ENCODE measurements around the gene CLUH.
"Not testable (repeated sequence)": the region's sequence is repeated elsewhere in the genome, so short reads cannot be mapped to it uniquely, and the experiment has no call there.

The CLUH gene

GRCh38 chr17:2701161-2701995 is 10.2 kb downstream of the CLUH start:
- no peak for DNase-seq

GRCh38 chr17:2700491-2701141 is 10.9 kb downstream of the CLUH start:
- DNase-seq = no peak

DNA sequence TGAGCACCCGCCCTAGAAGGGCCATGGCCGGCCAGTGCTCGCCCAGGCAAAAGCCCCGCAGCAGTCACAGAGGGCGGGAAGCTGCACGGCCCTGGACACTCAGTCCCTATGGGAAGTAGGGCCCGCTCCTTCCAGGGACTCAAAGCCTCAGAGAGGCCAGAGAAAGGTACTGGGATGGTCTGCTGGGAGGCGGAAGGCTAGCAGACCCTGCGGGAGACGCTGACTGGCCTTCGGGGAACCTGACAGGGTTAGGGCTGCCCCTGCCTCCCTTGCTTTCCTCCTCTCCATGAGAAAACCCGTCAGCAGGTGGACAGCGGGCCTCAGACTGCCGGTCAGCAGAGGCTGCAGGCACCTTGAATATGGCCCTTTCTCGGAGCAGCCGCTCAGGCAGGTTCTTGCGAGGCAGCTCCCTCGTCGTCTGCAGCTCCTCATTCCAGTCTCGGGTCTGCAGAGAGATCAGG is 11.5 kb downstream of the CLUH start:
- no peak for DNase-seq

DNA sequence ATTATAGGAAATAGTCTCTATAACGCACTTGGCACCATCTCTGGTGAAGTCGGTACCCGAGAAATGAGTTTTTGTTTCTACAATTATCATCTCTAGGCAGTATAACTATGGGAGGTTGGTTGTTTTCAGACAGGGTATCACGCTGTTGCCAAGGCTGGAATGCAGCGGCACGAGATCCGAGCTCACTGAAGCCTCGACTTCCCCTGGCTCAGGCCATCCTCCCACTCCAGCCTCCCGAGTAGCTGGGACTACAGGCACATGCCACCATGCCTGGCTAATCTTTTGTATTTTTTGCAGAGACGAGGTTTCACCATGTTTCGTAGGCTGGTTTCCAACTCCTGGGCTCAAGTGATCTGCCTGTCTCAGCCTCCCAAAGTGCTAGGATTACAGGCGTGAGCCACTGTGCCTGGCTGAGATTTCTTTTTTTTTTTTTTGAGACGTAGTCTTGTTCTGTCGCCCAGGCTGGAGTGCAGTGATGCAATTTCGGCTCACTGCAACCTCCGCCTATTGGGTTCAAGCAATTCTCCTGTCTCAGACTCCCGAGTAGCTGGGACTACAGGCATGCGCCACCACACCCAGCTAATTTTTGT is 12.3 kb downstream of the CLUH start:
- DNase-seq = not testable (repeated sequence)

DNA sequence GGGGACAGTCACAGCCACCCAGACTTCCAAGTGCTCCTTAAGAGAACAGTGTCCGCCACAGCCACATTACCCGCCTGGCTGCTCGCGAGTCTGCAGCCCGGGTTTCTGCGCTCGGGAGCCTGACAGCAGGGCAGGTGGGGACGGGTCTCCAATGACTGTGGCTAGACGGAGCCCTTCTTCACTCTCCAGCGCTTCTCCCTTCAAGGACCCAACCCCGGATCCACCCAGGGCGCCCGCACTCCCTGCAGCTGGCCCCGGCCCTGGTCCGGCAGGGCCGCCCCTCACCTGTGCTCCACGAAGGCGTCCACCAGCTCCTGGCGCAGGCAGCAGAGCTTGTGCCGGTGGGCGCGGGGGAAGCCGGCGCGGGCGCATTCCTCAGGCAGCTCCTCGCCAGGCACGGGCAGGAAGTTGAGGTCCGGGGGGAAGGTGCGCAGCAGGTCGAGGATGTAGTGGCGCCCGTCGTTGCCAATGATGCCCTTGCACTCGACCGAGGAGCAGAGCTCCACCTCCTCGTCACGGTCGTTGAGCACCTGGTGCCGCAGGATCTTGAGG is 13.9 kb downstream of the CLUH start:
- DNase-seq = no peak

- no peak for DNase-seq
Observed at GRCh38 chr17:2695961-2696760, 15.4 kb downstream of the CLUH start.

DNA sequence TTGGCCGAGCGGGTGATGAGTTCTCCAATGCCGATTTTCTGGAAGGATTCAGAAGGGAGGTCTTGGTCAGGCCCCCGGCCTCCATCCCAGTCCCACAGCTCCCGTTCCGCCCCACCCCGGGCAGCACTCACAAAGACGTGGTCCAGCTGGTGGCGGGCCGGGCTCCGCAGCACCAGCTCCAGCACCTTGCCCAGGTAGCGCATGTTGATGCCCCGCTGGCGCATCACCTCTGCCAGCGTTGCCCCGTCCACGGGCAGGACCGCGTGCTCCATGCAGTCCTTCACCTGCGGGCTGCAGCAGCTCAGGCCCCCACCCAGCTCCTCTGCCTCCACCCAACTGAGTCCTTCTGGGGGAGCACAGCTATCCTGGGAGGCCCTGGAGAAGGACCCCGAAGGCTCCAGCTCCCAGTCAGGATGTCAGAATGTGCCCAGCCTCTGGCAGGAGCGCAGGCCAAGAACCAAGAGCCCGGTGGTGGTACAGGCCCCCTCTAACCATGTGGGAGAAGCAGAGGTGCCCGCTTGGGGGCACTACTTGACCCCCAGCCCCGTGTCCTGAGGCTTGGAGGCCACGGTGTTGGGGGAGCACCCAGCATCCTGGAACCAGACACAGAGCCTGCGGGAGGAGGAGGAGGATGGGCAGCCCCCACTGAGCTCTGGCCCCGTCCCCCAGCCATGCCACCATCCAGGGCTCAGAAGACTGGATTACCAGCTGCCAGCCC is 16.2 kb downstream of the CLUH start:
- DNase-seq = no peak

- DNase-seq = no peak
Observed at GRCh38 chr17:2694381-2695242, 17.0 kb downstream of the CLUH start.

- DNase-seq = no peak
Observed at GRCh38 chr17:2693561-2694380, 17.8 kb downstream of the CLUH start.

DNA sequence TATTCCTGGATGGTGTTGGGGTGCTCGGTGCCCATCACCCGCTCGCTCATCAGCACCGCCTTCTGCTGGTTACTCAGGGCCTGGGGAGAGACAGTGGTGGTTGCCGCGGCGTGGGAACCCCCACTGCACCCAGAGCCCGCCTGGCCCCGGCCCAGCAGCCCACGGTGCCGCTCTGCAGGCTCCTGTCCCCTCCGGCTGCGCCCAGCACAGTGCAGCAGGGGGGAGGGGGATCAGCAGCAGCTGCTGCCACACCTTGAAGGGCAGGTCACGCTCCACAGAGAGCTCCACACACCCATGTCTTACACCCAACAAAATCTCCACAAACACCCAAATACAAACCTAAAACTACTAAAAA is 18.8 kb downstream of the CLUH start:
- no peak for DNase-seq

DNA sequence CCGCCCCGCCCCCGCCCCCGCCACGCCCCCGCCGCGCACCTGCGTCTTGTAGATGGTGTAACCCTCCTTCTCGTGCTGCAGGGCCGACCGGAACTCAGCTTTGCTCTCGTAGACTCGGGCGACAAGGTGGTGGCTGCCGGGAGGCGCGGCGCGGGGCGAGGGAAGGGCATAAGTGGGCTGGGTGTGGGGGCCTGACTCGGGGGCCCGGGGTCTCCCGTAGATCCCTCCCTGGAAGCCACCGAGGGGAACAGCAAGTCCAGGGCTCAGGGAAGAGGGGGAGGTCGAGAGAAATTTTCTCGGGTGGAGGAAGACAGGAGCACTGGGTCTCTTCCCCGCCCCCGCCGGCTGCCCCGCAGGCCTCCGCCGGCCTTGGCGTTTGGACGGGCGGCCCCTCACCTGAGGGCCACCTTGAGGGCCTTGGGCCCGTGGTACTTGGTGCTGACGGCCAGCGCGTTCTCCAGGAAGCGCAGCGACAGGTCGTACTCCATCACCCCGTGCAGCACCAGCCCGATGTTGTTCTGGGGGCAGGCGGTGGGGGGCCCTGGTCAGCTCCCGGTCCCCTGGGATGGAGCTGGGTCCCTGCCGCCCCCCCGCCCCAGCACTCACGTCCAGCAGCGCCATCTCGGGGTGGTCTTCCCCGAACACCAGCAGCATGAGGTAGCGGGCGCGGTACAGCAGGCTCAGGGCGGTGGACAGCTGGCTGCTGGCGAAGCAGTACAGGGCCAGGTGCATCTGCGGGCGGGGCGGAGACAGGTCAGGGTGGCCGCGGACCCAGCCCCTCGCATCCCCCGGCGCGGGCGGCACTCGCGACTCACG is 19.4 kb downstream of the CLUH start:
- no peak for DNase-seq

DNA sequence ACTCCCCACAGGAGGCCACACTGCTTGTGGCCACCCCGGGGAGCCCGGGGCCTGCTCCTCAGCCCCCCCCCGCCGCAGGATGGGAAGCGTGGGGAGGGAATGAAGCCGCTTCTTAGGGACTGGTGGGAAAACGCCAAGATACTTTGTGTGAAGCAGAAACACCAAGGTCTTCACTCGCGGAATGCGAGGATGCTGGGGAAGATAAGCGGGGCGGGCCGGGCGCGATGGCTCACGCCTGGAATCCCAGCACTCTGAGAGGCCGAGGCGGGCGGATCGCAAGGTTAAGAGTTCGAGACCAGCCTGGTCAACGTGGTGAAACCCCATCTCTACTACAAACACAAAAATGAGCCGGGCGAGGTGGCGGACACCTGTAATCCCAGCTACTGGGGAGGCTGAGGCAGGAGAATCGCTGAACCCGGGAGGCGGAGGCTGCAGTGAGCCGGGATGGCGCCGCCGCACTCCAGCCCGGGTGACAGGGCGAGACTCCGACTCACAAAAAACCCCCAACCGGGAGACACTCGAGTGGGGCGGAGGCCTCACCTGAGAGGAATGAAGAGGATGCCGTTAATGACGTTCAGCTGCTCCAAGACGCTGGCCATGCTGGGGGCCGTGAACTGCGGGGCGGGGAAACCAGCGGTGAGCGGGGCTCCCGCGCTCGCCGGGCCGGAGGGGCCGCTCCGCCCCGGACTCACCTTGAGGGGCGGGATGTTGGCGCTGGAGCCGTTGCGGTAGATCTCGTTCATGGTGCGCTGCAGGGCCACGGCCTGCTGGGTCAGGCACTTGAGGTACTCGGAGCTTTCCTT is 20.3 kb downstream of the CLUH start:
- no peak for DNase-seq

- no peak for DNase-seq
Observed at GRCh38 chr17:2690165-2691068, 21.1 kb downstream of the CLUH start.

- no peak for DNase-seq
Observed at GRCh38 chr17:2689411-2690164, 22.0 kb downstream of the CLUH start.

GRCh38 chr17:2688351-2689342 is 22.9 kb downstream of the CLUH start:
- DNase-seq = no peak

All from suppressor macrophage (primary cell).